Left renal pelvis (tissue), 4 donors: Measurements from ENCODE around the gene CRTAP. TPM values are rescaled to one million over a fixed set of nuclear protein-coding genes. Genes with fewer than 3 reads are reported as not detected.
"Not testable (repeated sequence)": the region's sequence is repeated elsewhere in the genome, so short reads cannot be mapped to it uniquely, and the experiment has no call there.

Experiments
- DNase-seq, 4 donors: peaks; one replicate each; pipeline ENCODE4 v3.0.0-alpha.2; 2013; ENCODE audit warnings: low read depth in 4 of 4, low spot score in 3 of 4
- polyA plus RNA-seq, 4 donors: library from polyadenylated mRNA; unstranded; fragments of 120-200 nt; gene quantifications; one replicate each; pipeline ENCODE4 v1.2.1, GENCODE V29; 2013; ENCODE audit not compliant: insufficient read length in 4 of 4

Gene CRTAP
- polyA plus RNA-seq, 4 donors: 158 to 328 (median 185) TPM

- DNase-seq: no peak
These were observed 23.9 kb downstream of the CRTAP start for GRCh38 chr3:33137691-33138090.

- not testable (repeated sequence) for DNase-seq
These were observed 25.3 kb downstream of the CRTAP start for GRCh38 chr3:33139006-33139623.

- DNase-seq: no peak
These were observed 26.2 kb downstream of the CRTAP start for GRCh38 chr3:33139996-33140395.

- no peak for DNase-seq
These were observed 27.2 kb downstream of the CRTAP start for GRCh38 chr3:33141006-33141405.

GRCh38 chr3:33144433-33144832 lies 30.6 kb downstream of the CRTAP start:
- no peak for DNase-seq

- DNase-seq: no peak
These were observed 31.5 kb downstream of the CRTAP start for GRCh38 chr3:33145221-33145900.

- DNase-seq: no peak
These were observed 32.2 kb downstream of the CRTAP start for GRCh38 chr3:33145901-33146580.

GRCh38 chr3:33146791-33147445 lies 33.1 kb downstream of the CRTAP start:
- no peak for DNase-seq

- no peak for DNase-seq
These were observed 35.5 kb downstream of the CRTAP start for GRCh38 chr3:33149342-33149741.

- DNase-seq: no peak
These were observed 38.8 kb downstream of the CRTAP start for GRCh38 chr3:33152363-33153360.

GRCh38 chr3:33153782-33154181 lies 40.0 kb downstream of the CRTAP start:
- DNase-seq: no peak

- DNase-seq: no peak
These were observed 41.5 kb downstream of the CRTAP start for GRCh38 chr3:33155301-33155700.

GRCh38 chr3:33159234-33159633 lies 45.4 kb downstream of the CRTAP start:
- no peak for DNase-seq

GRCh38 chr3:33159981-33160380 lies 46.2 kb downstream of the CRTAP start:
- DNase-seq: no peak

- DNase-seq: not testable (repeated sequence)
These were observed 48.8 kb downstream of the CRTAP start for GRCh38 chr3:33162621-33163020.

- DNase-seq: no peak
These were observed 51.6 kb downstream of the CRTAP start for GRCh38 chr3:33165372-33165771.

- DNase-seq: no peak
These were observed 52.3 kb downstream of the CRTAP start for GRCh38 chr3:33166095-33166494.

GRCh38 chr3:33167284-33167683 lies 53.5 kb downstream of the CRTAP start:
- DNase-seq: no peak

- DNase-seq: no peak
These were observed 54.0 kb downstream of the CRTAP start for GRCh38 chr3:33167716-33168336.

- DNase-seq: no peak
These were observed 56.7 kb downstream of the CRTAP start for GRCh38 chr3:33170531-33170930.
